Rectal smooth muscle tissue (tissue), 1 donor: ENCODE results near the gene SSC5D.

ENCODE experiments used
- H3K27ac ChIP-seq: one replicate; pipeline ENCODE4 v1.7.0; 2013; ENCODE audit warnings: low read depth, low read length, inconsistent platforms
- H3K27me3 ChIP-seq: one replicate; pipeline ENCODE4 v1.7.0; 2013; ENCODE audit warnings: low read length; ENCODE audit not compliant: control insufficient read depth, insufficient read depth
- H3K36me3 ChIP-seq: one replicate; pipeline ENCODE4 v1.7.0; 2013; ENCODE audit warnings: low read length; ENCODE audit not compliant: control insufficient read depth, insufficient read depth
- H3K4me1 ChIP-seq: one replicate; pipeline ENCODE4 v1.7.0; 2013; ENCODE audit warnings: low read length; ENCODE audit not compliant: control insufficient read depth, insufficient read depth
- H3K4me3 ChIP-seq: one replicate; pipeline ENCODE4 v1.7.0; 2013; ENCODE audit warnings: low read length
- H3K9ac ChIP-seq: one replicate; pipeline ENCODE4 v1.7.0; 2013; ENCODE audit warnings: low read length

The SSC5D gene

GRCh38 chr19:55459950-55460657 is 28.1 kb upstream of the SSC5D start:
- Histone ChIP-seq H3K27ac (peak overlapping the region; percentile 99), H3K36me3 (peaks cover 5% of the 10 kb centered on the region), H3K4me3 (peak overlapping the region; percentile 98), H3K27me3 (no peaks in the 10 kb centered on the region), H3K4me1 (peaks cover 9% of the 10 kb centered on the region), H3K9ac (no peak overlapping the region)

GRCh38 chr19:55460670-55461258 is 27.5 kb upstream of the SSC5D start:
- H3K36me3 ChIP-seq, result peaks cover 5% of the 10 kb centered on the region
- peak overlapping the region; percentile 98 for H3K4me3 ChIP-seq
- peak overlapping the region; percentile 99 for H3K27ac ChIP-seq
- no peaks in the 10 kb centered on the region for H3K27me3 ChIP-seq
- peak overlapping the region; percentile 91 for H3K9ac ChIP-seq
- H3K4me1 ChIP-seq, result peaks cover 9% of the 10 kb centered on the region

GRCh38 chr19:55461259-55461973 is 26.8 kb upstream of the SSC5D start, which contains the start of gene ISOC2:
ISOC2 (minus strand) TSS chr19:55461642; CDS start chr19:55456486, 5,156 bp downstream.
- peak within 1 kb of the TSS; percentile 98 for H3K4me3 ChIP-seq
- H3K36me3 ChIP-seq, result peaks cover under 1% of the 10 kb centered on the region
- no peaks in the 10 kb centered on the region for H3K27me3 ChIP-seq
- H3K4me1 ChIP-seq, result peaks cover 9% of the 10 kb centered on the region
- peak within 1 kb of the TSS; percentile 99 for H3K27ac ChIP-seq
- peak within 1 kb of the TSS; percentile 91 for H3K9ac ChIP-seq

GRCh38 chr19:55461974-55462626 is 26.1 kb upstream of the SSC5D start:
- Histone ChIP-seq H3K27ac (peak overlapping the region; percentile 87), H3K27me3 (no peaks in the 10 kb centered on the region), H3K36me3 (no peaks in the 10 kb centered on the region), H3K4me1 (peaks cover 9% of the 10 kb centered on the region), H3K4me3 (peak overlapping the region; percentile 95), H3K9ac (peak overlapping the region; percentile 80)

- H3K4me3 ChIP-seq, result no peak overlapping the region
- peaks cover 9% of the 10 kb centered on the region for H3K4me1 ChIP-seq
- no peaks in the 10 kb centered on the region for H3K27me3 ChIP-seq
- no peak overlapping the region for H3K27ac ChIP-seq
- no peaks in the 10 kb centered on the region for H3K36me3 ChIP-seq
- no peak overlapping the region for H3K9ac ChIP-seq
Measured at GRCh38 chr19:55462722-55463121, 25.5 kb upstream of the SSC5D start.

GRCh38 chr19:55463583-55464031 is 24.6 kb upstream of the SSC5D start:
- Histone ChIP-seq H3K4me1 (peaks cover 9% of the 10 kb centered on the region), H3K27ac (no peak overlapping the region), H3K9ac (no peak overlapping the region), H3K27me3 (no peaks in the 10 kb centered on the region), H3K4me3 (no peak overlapping the region), H3K36me3 (no peaks in the 10 kb centered on the region)

GRCh38 chr19:55464039-55464661 is 24.1 kb upstream of the SSC5D start:
- no peaks in the 10 kb centered on the region for H3K36me3 ChIP-seq
- H3K4me3 ChIP-seq, result no peak overlapping the region
- H3K27me3 ChIP-seq, result no peaks in the 10 kb centered on the region
- no peak overlapping the region for H3K27ac ChIP-seq
- H3K4me1 ChIP-seq, result peaks cover 9% of the 10 kb centered on the region
- no peak overlapping the region for H3K9ac ChIP-seq

- Histone ChIP-seq H3K27me3 (no peaks in the 10 kb centered on the region), H3K27ac (no peak within 1 kb of the TSS), H3K9ac (no peak within 1 kb of the TSS), H3K36me3 (no peaks in the 10 kb centered on the region), H3K4me1 (peaks cover 7% of the 10 kb centered on the region), H3K4me3 (no peak within 1 kb of the TSS)
Measured at GRCh38 chr19:55464662-55465054, 23.6 kb upstream of the SSC5D start, which contains the start of gene C19orf85. C19orf85 (minus strand) TSS chr19:55464751; CDS start chr19:55464554, 197 bp downstream.

- H3K4me3 ChIP-seq, result no peak overlapping the region
- H3K36me3 ChIP-seq, result no peaks in the 10 kb centered on the region
- no peak overlapping the region for H3K27ac ChIP-seq
- peaks cover 5% of the 10 kb centered on the region for H3K4me1 ChIP-seq
- no peak overlapping the region for H3K9ac ChIP-seq
- no peaks in the 10 kb centered on the region for H3K27me3 ChIP-seq
Measured at GRCh38 chr19:55465460-55466240, 22.6 kb upstream of the SSC5D start.

- Histone ChIP-seq H3K27me3 (no peaks in the 10 kb centered on the region), H3K9ac (no peak overlapping the region), H3K36me3 (no peaks in the 10 kb centered on the region), H3K4me1 (peaks cover 5% of the 10 kb centered on the region), H3K4me3 (no peak overlapping the region), H3K27ac (no peak overlapping the region)
Measured at GRCh38 chr19:55466241-55466614, 22.0 kb upstream of the SSC5D start.

GRCh38 chr19:55467236-55468053 is 20.8 kb upstream of the SSC5D start:
- no peak overlapping the region for H3K4me3 ChIP-seq
- no peaks in the 10 kb centered on the region for H3K4me1 ChIP-seq
- no peak overlapping the region for H3K27ac ChIP-seq
- no peaks in the 10 kb centered on the region for H3K27me3 ChIP-seq
- H3K9ac ChIP-seq, result no peak overlapping the region
- no peaks in the 10 kb centered on the region for H3K36me3 ChIP-seq
